Panc1 (cell line): Measurements from ENCODE around the gene DNAJB8. TPM values are rescaled to one million over a fixed set of nuclear protein-coding genes. Genes with fewer than 3 reads are reported as not detected.

ENCODE experiments used
- ATAC-seq: fragments of 200-7000 bp; cut with Tn5 transposase; 2 replicates; pipeline ENCODE4 v1.9.1; 2020; ENCODE audit warnings: mild to moderate bottlenecking, moderate library complexity
- BruUV-seq: library from RNA; stranded (reverse); fragments of 400-500 nt; replicated peaks from 2 replicates; lab custom pipeline; 2021; lab: Mats Ljungman, UMichigan
- CTCF ChIA-PET: fragments of 300-600 bp; sonication (Branson Sonifier 250); formaldehyde crosslinking; loops from one replicate; lab custom pipeline; 2022; ENCODE audit warnings: antibody characterized with exemption; lab: Charles Lee
- POLR2A ChIA-PET: fragments of 300-600 bp; sonication (Branson Sonifier 250); formaldehyde crosslinking; loops from one replicate; lab custom pipeline; 2022; ENCODE audit warnings: antibody characterized with exemption; lab: Charles Lee
- DNase-seq: peaks from one replicate; pipeline ENCODE4 v3.0.0-alpha.2; 2010; ENCODE audit warnings: low read depth, low spot score
- H3K27ac ChIP-seq: 2 replicates; pipeline ENCODE4 v1.5.1; 2011; ENCODE audit warnings: mild to moderate bottlenecking, low read length, inconsistent platforms
- H3K27me3 ChIP-seq: fragments of 200-500 bp; sonication (Bioruptor generic); 2 replicates; pipeline ENCODE4 v1.6.0; 2014; ENCODE audit warnings: low read length, inconsistent platforms; ENCODE audit not compliant: control insufficient read depth, insufficient read depth
- H3K36me3 ChIP-seq: fragments of 200-500 bp; sonication (Bioruptor generic); 2 replicates; pipeline ENCODE4 v1.5.1; 2014; ENCODE audit warnings: inconsistent platforms, mild to moderate bottlenecking, low read length, moderate library complexity; ENCODE audit not compliant: control insufficient read depth, insufficient read depth
- H3K4me1 ChIP-seq: 2 replicates; pipeline ENCODE4 v1.5.1; 2011; ENCODE audit warnings: inconsistent platforms, mild to moderate bottlenecking, low read length, moderate library complexity; ENCODE audit not compliant: control insufficient read depth, insufficient read depth
- H3K4me3 ChIP-seq, 2 experiments: 2 replicates each; pipeline ENCODE4 v1.5.1; 2011 to 2012; ENCODE audit warnings: low read depth in 2 of 2, low read length in 2 of 2, mild to moderate bottlenecking in 2 of 2, inconsistent platforms in 1 of 2, moderate library complexity in 1 of 2
- H3K9me3 ChIP-seq: fragments of 200-500 bp; sonication (Bioruptor generic); 2 replicates; pipeline ENCODE4 v1.5.1; 2014; ENCODE audit warnings: low read depth, mild to moderate bottlenecking, inconsistent platforms, low read length, moderate library complexity; ENCODE audit not compliant: control insufficient read depth, insufficient read depth
- CTCF ChIP-seq: fragments of 450-650 bp; IDR thresholded peaks from 2 replicates; pipeline ENCODE4 v1.5.1; 2017; ENCODE audit warnings: mild to moderate bottlenecking
- POLR2AphosphoS5 ChIP-seq: IDR thresholded peaks from 2 replicates; pipeline ENCODE4 v1.6.1; 2012; ENCODE audit warnings: mild to moderate bottlenecking, low read depth, low read length, moderate library complexity
- REST ChIP-seq, 2 experiments: IDR thresholded peaks; 2 replicates each; pipeline ENCODE4 v1.6.1; 2011 to 2012; ENCODE audit warnings: low read depth in 2 of 2, control low read depth in 1 of 2, low read length in 1 of 2, mild to moderate bottlenecking in 1 of 2, moderate library complexity in 1 of 2; ENCODE audit not compliant: insufficient read depth in 1 of 2
- SIN3A ChIP-seq: IDR thresholded peaks from 2 replicates; pipeline ENCODE4 v1.6.1; 2012; ENCODE audit warnings: low read depth, mild to moderate bottlenecking, low read length, moderate library complexity, borderline replicate concordance; ENCODE audit not compliant: insufficient read depth
- TCF7L2 ChIP-seq: IDR thresholded peaks from 2 replicates; pipeline ENCODE4 v1.6.1; 2011; ENCODE audit warnings: mild to moderate bottlenecking, low read depth, low read length, inconsistent platforms
- in situ Hi-C: cut with HindIII; loops from 2 replicates; pipeline ENCODE4 v1.10.0; 2016; ENCODE audit warnings: low sequenced_read_pairs, low pct_unique_long_range_greater_than_20kb
- intact Hi-C: fragments of 100-400 bp; cut with micrococcal nuclease; formaldehyde crosslinking; loops from one replicate; pipeline ENCODE4 v1.10.0; 2022; ENCODE audit not compliant: unreplicated experiment
- total RNA-seq: library from RNA; stranded (reverse); gene quantifications from one replicate; pipeline ENCODE4 v1.2.1, GENCODE V29; 2021; ENCODE audit not compliant: unreplicated experiment

DNAJB8 gene
- total RNA-seq, 1 experiment from 2014 or later, result not detected

GRCh38 chr3:128489927-128490649 lies 23.4 kb upstream of the DNAJB8 start:
- Histone ChIP-seq H3K36me3 (peaks cover 3% of the 10 kb centered on the region), H3K4me1 (peaks cover 25% of the 10 kb centered on the region), H3K27ac (peak overlapping the region; percentile 97), H3K27me3 (no peaks in the 10 kb centered on the region), H3K9me3 (no peaks in the 10 kb centered on the region), H3K4me3 (peak overlapping the region; percentile 90 to 92)
- ATAC-seq, result peak; percentile 44
- ChIA-PET CTCF (interaction anchor here (0.7 to 2.4 kb wide), 3 partner anchors 63 to 183 kb away, joined by 3 to 7 read pairs (median 4); no protein-coding TSS in a partner anchor), POLR2A (interaction anchor here (0.6 kb wide), 1 partner anchor 124 kb away, joined by 4 read pairs; no protein-coding TSS in a partner anchor)
- intact Hi-C loops, result no loop called here
- in situ Hi-C loops, result no loop called here
- TSS peak; percentile 65 for BruUV-seq
- no peak for DNase-seq
- no peak; the same call in 1 of the 2 replicates for TF ChIP-seq CTCF
- TF ChIP-seq REST (IDR thresholded peaks at IDR 0.05; ENCODE audit: insufficient read depth in 1 of 2, low read depth in 2 of 2, low read length in 1 of 2), result 0 out of 4 replicates have a peak, but pooled peaks of 1 of the 2 experiments have one; percentile 12

GRCh38 chr3:128489674-128489926 lies 22.9 kb upstream of the DNAJB8 start:
- no peak for ATAC-seq
- BruUV-seq, result no TSS peak
- TF ChIP-seq SIN3A (no peak), CTCF (no peak), REST (IDR thresholded peaks at IDR 0.05; ENCODE audit: insufficient read depth in 1 of 2, low read depth in 2 of 2, low read length in 1 of 2) (no peak), TCF7L2 (no peak), POLR2AphosphoS5 (no peak)
- intact Hi-C loops, result no loop called here
- in situ Hi-C loops, result no loop called here
- DNase-seq, result no peak
- H3K27ac ChIP-seq, result peak overlapping the region; percentile 97
- H3K4me1 ChIP-seq, result peaks cover 29% of the 10 kb centered on the region
- peaks cover 3% of the 10 kb centered on the region for H3K36me3 ChIP-seq
- no peaks in the 10 kb centered on the region for H3K9me3 ChIP-seq
- peak overlapping the region; percentile 90 to 92 for H3K4me3 ChIP-seq
- H3K27me3 ChIP-seq, result no peaks in the 10 kb centered on the region
- POLR2A ChIA-PET, result interaction anchor here (0.6 kb wide), 1 partner anchor 124 kb away, joined by 4 read pairs; no protein-coding TSS in a partner anchor
- CTCF ChIA-PET, result interaction anchor here (0.7 to 2.4 kb wide), 3 partner anchors 62 to 183 kb away, joined by 3 to 7 read pairs (median 4); no protein-coding TSS in a partner anchor
